Heart left ventricle (tissue), 13 donors: ENCODE data around the gene TEX2.

Experiments used
- CTCF ChIP-seq, 12 donors: fragments of 200-600 bp; sonication (generic) in 4 of 12; IDR thresholded peaks; one replicate each; pipeline versions ENCODE4 v1.5.0 to v1.8.0; 2018 to 2022; ENCODE audit warnings: antibody characterized with exemption in 12 of 12, mild to moderate bottlenecking in 5 of 12
- POLR2A ChIP-seq, 2 donors: fragments of 450-650 bp; IDR thresholded peaks; one replicate each; pipeline ENCODE4 v1.6.1; 2017; ENCODE audit warnings: antibody characterized with exemption in 2 of 2, mild to moderate bottlenecking in 2 of 2, moderate library complexity in 2 of 2
- donor health status: ischemic (EF 13 %, LVEDD 7.1; RV severe dilation, severe dysfunction).
- donor health status: DM: no; HTN: yes; CAD: no.
- donor health status: DM: no; HTN: no; CAD: no.
- donor health status: ischemic (EF 25% LVEDD 6.9; RV normal size, moderate dysfunction).
- donor health status: ischemic (EF 25% LVEDD 5.7; RV mildly dilated, moderate dysfunction).
- donor health status: ischemic (EF 35%, LVEDD 5.7; RV mildly dilated, moderate dysfunction).
- donor health status: nonischemic (EF 11% LVEDD 7.7; RV severe dilation, severe dysfunction).
- donor health status: DM: yes; HTN: yes; CAD: no.
- donor health status: PGD.
- donor health status: ischemic (EF 29% LVEDD 5.4; RV normal size, mild dysfunction).
- donor health status: nonischemic (EF 23%, LVEDD 6.1; RV moderate dilation, normal function).

DNA sequence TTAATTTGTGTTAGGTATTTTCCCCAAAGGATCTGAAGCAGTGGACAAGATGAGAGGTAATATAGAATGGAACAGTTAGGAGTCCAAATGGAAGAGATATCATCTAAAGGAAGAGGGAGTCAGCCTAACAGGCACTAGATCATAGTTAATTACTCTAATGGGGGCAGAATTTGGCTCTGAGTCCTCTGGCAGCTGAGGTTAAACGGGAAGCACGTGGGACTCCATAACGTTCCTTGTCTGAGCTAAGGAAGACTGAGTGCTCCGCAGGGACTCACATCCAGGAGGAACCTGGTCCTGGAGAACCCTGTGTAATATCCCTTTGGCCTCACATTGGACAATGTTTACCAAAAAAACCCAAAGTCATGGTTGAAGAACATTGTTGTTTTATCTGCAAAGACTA lies 46.6 kb upstream of the TEX2 start:
- TF ChIP-seq CTCF (IDR thresholded peaks at IDR 0.05) (no peak), POLR2A (IDR thresholded peaks at IDR 0.05) (no peak)
